ENCODE data around the gene LLCFC1.

DNA sequence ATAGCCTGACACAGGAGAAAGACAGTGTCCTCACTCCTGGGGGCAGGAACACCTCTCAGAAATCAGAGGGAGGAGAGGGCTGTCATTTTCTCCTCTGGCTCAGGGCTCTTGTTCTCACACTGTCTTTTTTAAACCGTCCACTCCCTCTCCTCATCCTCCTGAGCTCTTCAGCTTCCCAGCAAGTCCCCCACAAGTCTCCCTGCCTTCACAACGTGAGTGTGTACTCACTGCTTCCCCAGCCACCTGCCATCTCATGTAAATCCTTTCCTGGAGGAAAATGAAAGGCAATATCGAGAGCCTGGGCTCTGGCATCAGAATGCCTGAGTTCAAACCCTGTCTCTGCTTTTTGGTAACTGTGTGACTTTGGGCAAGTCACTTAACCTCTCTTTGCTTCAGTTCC lies 5.7 kb downstream of the LLCFC1 start:
- TF ChIP-seq EZH2phosphoT487 (IDR thresholded peaks at IDR 0.05; ENCODE audit: low read depth): no peak
- TF ChIP-seq, protein P1, sequence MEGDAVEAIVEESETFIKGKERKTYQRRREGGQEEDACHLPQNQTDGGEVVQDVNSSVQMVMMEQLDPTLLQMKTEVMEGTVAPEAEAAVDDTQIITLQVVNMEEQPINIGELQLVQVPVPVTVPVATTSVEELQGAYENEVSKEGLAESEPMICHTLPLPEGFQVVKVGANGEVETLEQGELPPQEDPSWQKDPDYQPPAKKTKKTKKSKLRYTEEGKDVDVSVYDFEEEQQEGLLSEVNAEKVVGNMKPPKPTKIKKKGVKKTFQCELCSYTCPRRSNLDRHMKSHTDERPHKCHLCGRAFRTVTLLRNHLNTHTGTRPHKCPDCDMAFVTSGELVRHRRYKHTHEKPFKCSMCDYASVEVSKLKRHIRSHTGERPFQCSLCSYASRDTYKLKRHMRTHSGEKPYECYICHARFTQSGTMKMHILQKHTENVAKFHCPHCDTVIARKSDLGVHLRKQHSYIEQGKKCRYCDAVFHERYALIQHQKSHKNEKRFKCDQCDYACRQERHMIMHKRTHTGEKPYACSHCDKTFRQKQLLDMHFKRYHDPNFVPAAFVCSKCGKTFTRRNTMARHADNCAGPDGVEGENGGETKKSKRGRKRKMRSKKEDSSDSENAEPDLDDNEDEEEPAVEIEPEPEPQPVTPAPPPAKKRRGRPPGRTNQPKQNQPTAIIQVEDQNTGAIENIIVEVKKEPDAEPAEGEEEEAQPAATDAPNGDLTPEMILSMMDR (IDR thresholded peaks at IDR 0.05; ENCODE audit: low read depth, low read length): no peak
